Measurements from ENCODE around the gene MATCAP1. TPM values are rescaled to one million over a fixed set of nuclear protein-coding genes. Genes with fewer than 3 reads are reported as not detected.

Gene MATCAP1
- total RNA-seq, 1 experiment from 2014 or later, result 51.2 TPM

GRCh38 chr16:67197704-67198103, 13.9 kb upstream of the MATCAP1 start:
- WGBS (ENCODE audit: extremely low coverage, insufficient read length, low lambda C conversion rate), result no CpG with 5 or more reads among the region's 6 CpGs
- Histone ChIP-seq H3K4ac (ENCODE audit: low read depth, low read length) (no peak overlapping the region), H4K20me1 (ENCODE audit: control insufficient read depth, insufficient read depth, insufficient read length) (no peaks in the 10 kb centered on the region), H3K27me3 (ENCODE audit: insufficient read depth, low read length) (no peaks in the 10 kb centered on the region), H4K91ac (ENCODE audit: insufficient read length, low read depth, low read length) (no peak overlapping the region), H3K18ac (ENCODE audit: insufficient read length, low read depth, low read length) (no peak overlapping the region), H3K79me2 (ENCODE audit: insufficient read depth, low read length) (peaks cover 8% of the 10 kb centered on the region; the same call in 1 of the 2 replicates), H3T11ph (ENCODE audit: low read length) (no peak overlapping the region), H3K4me2 (ENCODE audit: insufficient read depth, insufficient read length, low read length) (no peak overlapping the region), H2AFZ (ENCODE audit: low read length) (no peak overlapping the region), H3K23ac (ENCODE audit: insufficient read length, low read depth, low read length) (no peak overlapping the region), H3K9me3 (ENCODE audit: control insufficient read depth, low read depth, low read length) (no peaks in the 10 kb centered on the region), H2AK5ac (ENCODE audit: insufficient read length, low read length) (no peak overlapping the region), H2BK12ac (ENCODE audit: insufficient read length, low read depth, low read length) (no peak overlapping the region), H3K4me1 (ENCODE audit: insufficient read depth, low read length) (no peaks in the 10 kb centered on the region), H2BK15ac (ENCODE audit: low read depth, low read length) (no peak overlapping the region), H3K27ac (ENCODE audit: insufficient read length, low read depth, low read length) (no peak overlapping the region), H4K5ac (ENCODE audit: insufficient read length, low read depth, low read length) (no peak overlapping the region), H3K79me1 (ENCODE audit: insufficient read depth, low read depth, low read length, poor library complexity, severe bottlenecking) (peaks cover 8% of the 10 kb centered on the region), H3K56ac (ENCODE audit: insufficient read length, low read depth, low read length) (no peak overlapping the region), H3K14ac (ENCODE audit: insufficient read depth, low read length) (no peak overlapping the region), H2BK20ac (ENCODE audit: low read depth, low read length, poor library complexity, severe bottlenecking) (no peak overlapping the region), H2BK120ac (ENCODE audit: low read depth, low read length, poor library complexity, severe bottlenecking) (no peak overlapping the region), H3K23me2 (ENCODE audit: insufficient read length, low read depth, low read length, poor library complexity, severe bottlenecking) (peaks cover 3% of the 10 kb centered on the region), H3K9ac (ENCODE audit: extremely low read depth, insufficient read length, low read length) (no peak overlapping the region), H4K8ac (replicated peaks; ENCODE audit: insufficient read length, low read depth, low read length) (no peak overlapping the region), H2BK5ac (ENCODE audit: insufficient read length, low read length) (no peak overlapping the region)
- Mint-ChIP-seq H3K36me3 (ENCODE audit: insufficient read depth in 1 of 3, low read depth in 3 of 3) (peaks cover 39 to 75% (median 55%) of the 10 kb centered on the region in 3 experiments), H3K27me3 (ENCODE audit: low read depth) (0 out of 2 replicates have a peak, but pooled peaks cover 2% of the 10 kb centered on the region), H3K4me1 (peaks cover 14 to 25% of the 10 kb centered on the region in 2 experiments), H3K27ac (no peak overlapping the region), H3K9me3 (no peaks in the 10 kb centered on the region), H3K4me3 (no peak overlapping the region)
- DNase-seq, result no peak
- no peak for TF ChIP-seq CTCF (conservative IDR thresholded peaks at IDR 0.05)

Data from H9 (cell line).